Fibroblast of lung (primary cell): ENCODE measurements around the gene CELF5. TPM values are rescaled to one million over a fixed set of nuclear protein-coding genes. Genes with fewer than 3 reads are reported as not detected.

Experiments
- DNase-seq, 2 donors: peaks; one replicate each; pipeline versions ENCODE4 v3.0.0 to v3.0.0-alpha.2; 2010; ENCODE audit warnings: low read depth in 2 of 2
- H2AFZ ChIP-seq: 2 replicates; pipeline ENCODE4 v1.5.1; 2012; ENCODE audit warnings: low read length, control low read depth, inconsistent platforms
- H3K27ac ChIP-seq: 2 replicates; pipeline ENCODE4 v1.5.1; 2011; ENCODE audit warnings: low read length, control low read depth; ENCODE audit not compliant: insufficient read depth
- H3K27me3 ChIP-seq: 2 replicates; pipeline ENCODE4 v1.5.1; 2011; ENCODE audit warnings: mild to moderate bottlenecking, low read length; ENCODE audit not compliant: control insufficient read depth, insufficient read depth
- H3K36me3 ChIP-seq: 2 replicates; pipeline ENCODE4 v1.5.1; 2011; ENCODE audit warnings: low read length; ENCODE audit not compliant: control insufficient read depth, insufficient read depth
- H3K4me1 ChIP-seq: 2 replicates; pipeline ENCODE4 v1.5.1; 2011; ENCODE audit warnings: low read length; ENCODE audit not compliant: control insufficient read depth, insufficient read depth; ENCODE audit errors: extremely low read depth
- H3K4me2 ChIP-seq: 2 replicates; pipeline ENCODE4 v1.5.1; 2011; ENCODE audit warnings: low read length, control low read depth; ENCODE audit not compliant: insufficient read depth; ENCODE audit errors: extremely low read depth
- H3K4me3 ChIP-seq, 4 experiments: fragments of 200-600 bp in 1 of 4; sonication (generic) in 1 of 4; replicated peaks in 1 of 4; 2 replicates each; pipeline ENCODE4 v1.5.1; 2011 to 2016; ENCODE audit warnings: low read length in 4 of 4, low read depth in 3 of 4, mild to moderate bottlenecking in 3 of 4, control low read depth in 2 of 4, inconsistent platforms in 1 of 4, mixed read lengths in 1 of 4; ENCODE audit not compliant: insufficient read depth in 1 of 4; ENCODE audit errors: control extremely low read depth in 1 of 4
- H3K79me2 ChIP-seq: 2 replicates; pipeline ENCODE4 v1.5.1; 2012; ENCODE audit warnings: mild to moderate bottlenecking, low read length, inconsistent platforms; ENCODE audit not compliant: control insufficient read depth, insufficient read depth
- H3K9ac ChIP-seq: 2 replicates; pipeline ENCODE4 v1.5.1; 2011; ENCODE audit warnings: mild to moderate bottlenecking, low read length, control low read depth; ENCODE audit not compliant: insufficient read depth
- H3K9me3 ChIP-seq: 2 replicates; pipeline ENCODE4 v1.5.1; 2012; ENCODE audit warnings: low read depth, low read length; ENCODE audit not compliant: control insufficient read depth, insufficient read depth
- H4K20me1 ChIP-seq: 2 replicates; pipeline ENCODE4 v1.5.1; 2011; ENCODE audit warnings: low read length; ENCODE audit not compliant: control insufficient read depth, insufficient read depth; ENCODE audit errors: extremely low read depth
- CTCF ChIP-seq, 2 donors: IDR thresholded peaks in 1 of 2; conservative IDR thresholded peaks in 1 of 2; 1 replicate in 1 of 2; 2 replicates in 1 of 2; pipeline ENCODE4 v1.5.1; 2011 to 2012; ENCODE audit warnings: low read length in 2 of 2, control low read depth in 1 of 2, inconsistent platforms in 1 of 2, low read depth in 1 of 2, mild to moderate bottlenecking in 1 of 2
- EZH2 ChIP-seq: IDR thresholded peaks from 2 replicates; pipeline ENCODE4 v1.5.1; 2012; ENCODE audit warnings: low read length, control low read depth, mild to moderate bottlenecking; ENCODE audit errors: missing control alignments
- polyA plus RNA-seq, 2 donors: library from polyadenylated mRNA; depleted of rRNA in 1 of 2; stranded (reverse) in 1 of 2; unstranded in 1 of 2; fragments of >200 nt; gene quantifications; 2 replicates each; pipeline ENCODE4 v1.2.1, GENCODE V29; 2011 to 2012; ENCODE audit warnings: missing spikeins in 1 of 2
- total RNA-seq: library from RNA; depleted of rRNA; stranded (reverse); fragments of >200 nt; gene quantifications from 2 replicates; pipeline ENCODE4 v1.2.1, GENCODE V29; 2014

Gene CELF5
- total and polyA plus RNA-seq, 2 donors (not counting 1 experiment from before 2014, with no cell fraction given) = under 0.01 TPM; not detected in 1

DNA sequence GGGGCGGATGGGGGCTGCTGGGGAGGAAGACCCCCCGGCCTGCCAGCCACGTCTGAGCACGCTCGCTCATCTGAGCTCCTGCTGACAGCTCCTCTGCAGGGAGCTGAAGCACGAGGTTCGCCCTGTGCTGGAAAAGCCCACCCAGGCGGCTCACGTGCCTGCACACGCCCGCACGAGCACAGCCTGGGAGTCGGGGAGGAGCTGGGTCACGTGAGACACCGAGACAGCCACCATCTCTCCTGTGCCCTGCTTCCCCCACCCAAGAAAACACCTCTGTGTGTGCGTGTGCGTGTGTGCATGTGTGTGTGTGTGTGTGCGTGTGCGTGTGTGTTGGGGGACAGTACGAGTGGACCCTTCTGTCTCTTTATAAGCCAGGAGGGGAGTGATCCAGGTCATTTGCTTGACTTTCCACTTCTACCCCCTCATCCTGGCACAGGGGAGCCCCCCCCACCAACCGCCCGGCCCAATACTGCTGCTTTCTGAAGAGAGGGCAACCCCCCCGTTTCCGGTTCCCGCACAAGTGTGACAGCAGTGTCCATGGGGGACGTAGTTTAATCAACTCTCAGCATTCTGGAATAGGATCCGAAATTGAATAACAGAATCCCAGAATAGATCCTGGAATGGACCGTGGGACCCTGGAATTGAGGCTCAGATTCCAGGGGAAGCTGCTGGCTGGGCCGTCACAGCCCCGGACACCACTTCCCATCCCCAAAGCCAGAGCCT is 42.5 kb downstream of the CELF5 start:
- no peaks in the 10 kb centered on the region for H3K4me1 ChIP-seq
- TF ChIP-seq EZH2 (no peak), CTCF (conservative IDR thresholded peaks at IDR 0.05 in 1 of 2, IDR thresholded peaks at IDR 0.05 in 1 of 2; ENCODE audit: low read depth in 1 of 2, low read length in 2 of 2) (no peak)
- no peaks in the 10 kb centered on the region for H3K79me2 ChIP-seq
- H3K4me3 ChIP-seq = no peak overlapping the region
- peaks cover 14% of the 10 kb centered on the region for H3K27me3 ChIP-seq
- no peak overlapping the region for H3K4me2 ChIP-seq
- H4K20me1 ChIP-seq = no peaks in the 10 kb centered on the region
- H3K27ac ChIP-seq = no peak overlapping the region
- H3K9ac ChIP-seq = no peak overlapping the region
- H2AFZ ChIP-seq = no peak overlapping the region
- DNase-seq = no peak
- H3K9me3 ChIP-seq = no peaks in the 10 kb centered on the region
- H3K36me3 ChIP-seq = no peaks in the 10 kb centered on the region

DNA sequence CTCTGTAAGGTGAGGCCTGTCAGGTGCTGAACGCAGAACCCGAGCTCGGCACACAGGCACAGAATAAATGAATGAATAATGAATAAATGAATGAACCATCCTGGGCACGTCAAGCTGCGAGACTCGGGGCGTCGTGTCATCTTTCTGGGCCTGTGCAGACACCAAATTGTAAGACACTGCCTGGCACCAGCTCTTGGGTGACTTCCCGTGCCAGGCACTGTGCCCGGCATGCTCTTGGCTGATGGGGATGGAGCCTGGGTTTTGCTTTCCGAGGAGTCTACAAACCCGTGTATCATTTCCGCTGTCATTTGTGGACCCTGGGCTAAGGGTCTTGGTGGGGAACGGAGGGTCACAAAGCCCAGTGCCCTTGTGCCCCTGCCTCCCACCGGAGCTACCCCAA is 43.9 kb downstream of the CELF5 start:
- Histone ChIP-seq H3K4me2 (no peak overlapping the region), H3K4me1 (no peaks in the 10 kb centered on the region), H2AFZ (no peak overlapping the region), H3K9ac (no peak overlapping the region), H3K79me2 (no peaks in the 10 kb centered on the region), H3K27me3 (peaks cover 14% of the 10 kb centered on the region), H3K36me3 (no peaks in the 10 kb centered on the region), H3K4me3 (no peak overlapping the region), H3K9me3 (no peaks in the 10 kb centered on the region), H4K20me1 (no peaks in the 10 kb centered on the region), H3K27ac (no peak overlapping the region)
- TF ChIP-seq EZH2 = no peak
- no peak for TF ChIP-seq CTCF (conservative IDR thresholded peaks at IDR 0.05 in 1 of 2, IDR thresholded peaks at IDR 0.05 in 1 of 2; ENCODE audit: low read depth in 1 of 2, low read length in 2 of 2)
- no peak for DNase-seq

DNA sequence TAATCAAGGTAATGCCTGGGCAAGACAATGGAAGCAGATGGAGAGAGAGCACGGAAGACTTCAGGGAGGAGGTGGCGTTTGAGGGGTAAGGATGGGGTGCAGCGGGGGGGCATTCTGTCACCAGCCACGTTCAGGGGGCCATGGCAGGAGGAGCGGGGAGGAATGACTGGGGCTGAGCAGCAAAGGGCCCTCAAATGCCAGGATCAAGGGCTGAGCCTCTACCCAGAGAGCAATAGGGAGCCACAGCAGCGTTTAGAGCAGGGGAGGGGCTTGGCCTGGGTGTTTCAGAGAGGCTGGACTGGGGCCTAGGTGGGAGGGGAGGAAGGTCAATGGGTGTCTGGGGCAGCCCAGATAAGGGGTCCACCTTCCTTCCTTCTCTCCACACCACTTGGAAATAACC is 44.3 kb downstream of the CELF5 start:
- Histone ChIP-seq H4K20me1 (no peaks in the 10 kb centered on the region), H3K9me3 (no peaks in the 10 kb centered on the region), H3K4me3 (no peak overlapping the region), H3K4me2 (no peak overlapping the region), H3K36me3 (no peaks in the 10 kb centered on the region), H3K79me2 (no peaks in the 10 kb centered on the region), H3K4me1 (no peaks in the 10 kb centered on the region), H3K9ac (no peak overlapping the region), H3K27me3 (peaks cover 14% of the 10 kb centered on the region), H3K27ac (no peak overlapping the region), H2AFZ (no peak overlapping the region)
- no peak for DNase-seq
- no peak for TF ChIP-seq EZH2
